Activated CD8-positive, alpha-beta memory T cell treated with anti-CD3 and anti-CD28 coated beads, Interleukin-2, amount 10 ng/mL, durations not matched to agents 7 days and 5 days (primary cell): ENCODE results near the gene TOP3A. TPM values are rescaled to one million over a fixed set of nuclear protein-coding genes. Genes with fewer than 3 reads are reported as not detected.

Experiments used
- ATAC-seq: fragments of 150-1000 bp; cut with Tn5 transposase; one replicate; pipeline ENCODE4 v1.10.0; 2021; ENCODE audit warnings: moderate library complexity
- CTCF ChIA-PET: fragments of 350-600 bp; sonication (Branson Sonifier 250); formaldehyde crosslinking; loops from one replicate; lab custom pipeline; 2021; ENCODE audit warnings: antibody characterized with exemption; lab: Charles Lee
- DNase-seq: peaks from one replicate; pipeline ENCODE4 v3.0.0-alpha.2; 2020
- H3K27ac Mint-ChIP-seq: one replicate; pipeline ENCODE4 v1.8.0; 2021; ENCODE audit warnings: mild to moderate bottlenecking, mixed read lengths
- H3K27me3 Mint-ChIP-seq: one replicate; pipeline ENCODE4 v1.8.0; 2021; ENCODE audit warnings: mixed read lengths
- H3K36me3 Mint-ChIP-seq: one replicate; pipeline ENCODE4 v1.8.0; 2021; ENCODE audit warnings: mild to moderate bottlenecking, mixed read lengths
- H3K4me1 Mint-ChIP-seq: one replicate; pipeline ENCODE4 v1.8.0; 2021; ENCODE audit warnings: mixed read lengths
- H3K4me3 Mint-ChIP-seq: one replicate; pipeline ENCODE4 v1.8.0; 2021; ENCODE audit warnings: mild to moderate bottlenecking, moderate library complexity, mixed read lengths
- H3K9me3 Mint-ChIP-seq: one replicate; pipeline ENCODE4 v1.8.0; 2022; ENCODE audit warnings: low read depth, mixed read lengths
- total RNA-seq, 2 experiments: library from RNA; stranded (reverse); gene quantifications; one replicate each; pipeline ENCODE4 v1.2.3, GENCODE V29; 2021

TOP3A gene
- total RNA-seq, 2 experiments from 2014 or later = 75.9 to 78.4 TPM

GRCh38 chr17:18253187-18253884 is 61.5 kb downstream of the TOP3A start:
- peaks cover 29% of the 10 kb centered on the region for H3K36me3 Mint-ChIP-seq
- DNase-seq = no peak
- CTCF ChIA-PET = no interaction called here

GRCh38 chr17:18252160-18252559 is 62.6 kb downstream of the TOP3A start:
- Mint-ChIP-seq H3K36me3 (peaks cover 34% of the 10 kb centered on the region), H3K4me3 (no peak overlapping the region), H3K27ac (no peak overlapping the region), H3K27me3 (no peaks in the 10 kb centered on the region), H3K9me3 (no peaks in the 10 kb centered on the region), H3K4me1 (peaks cover 16% of the 10 kb centered on the region)
- DNase-seq (no peak), ATAC-seq (no peak)
- CTCF ChIA-PET = no interaction called here

More at GRCh38 chr17:18253187-18253884, 61.5 kb downstream of the TOP3A start:
- H3K4me3 Mint-ChIP-seq = no peak overlapping the region
- no peak for ATAC-seq
- H3K9me3 Mint-ChIP-seq = no peaks in the 10 kb centered on the region
- no peaks in the 10 kb centered on the region for H3K27me3 Mint-ChIP-seq
- H3K27ac Mint-ChIP-seq = no peak overlapping the region
- H3K4me1 Mint-ChIP-seq = peaks cover 22% of the 10 kb centered on the region

- CTCF ChIA-PET = no interaction called here
- Mint-ChIP-seq H3K36me3 (peaks cover 35% of the 10 kb centered on the region), H3K4me3 (no peak overlapping the region), H3K27me3 (no peaks in the 10 kb centered on the region), H3K9me3 (no peaks in the 10 kb centered on the region), H3K27ac (no peak overlapping the region), H3K4me1 (peaks cover 8% of the 10 kb centered on the region)
- no peak for DNase-seq
- no peak for ATAC-seq
Measured at GRCh38 chr17:18251204-18251603, 63.6 kb downstream of the TOP3A start.

- H3K4me1 Mint-ChIP-seq = peaks cover 4% of the 10 kb centered on the region
- H3K9me3 Mint-ChIP-seq = no peaks in the 10 kb centered on the region
- no peak for ATAC-seq
- DNase-seq = no peak
- no peaks in the 10 kb centered on the region for H3K27me3 Mint-ChIP-seq
- CTCF ChIA-PET = no interaction called here
- H3K27ac Mint-ChIP-seq = no peak overlapping the region
- peaks cover 34% of the 10 kb centered on the region for H3K36me3 Mint-ChIP-seq
- no peak overlapping the region for H3K4me3 Mint-ChIP-seq
Measured at GRCh38 chr17:18250708-18251107, 64.1 kb downstream of the TOP3A start.

- no peak overlapping the region for H3K4me3 Mint-ChIP-seq
- H3K36me3 Mint-ChIP-seq = peaks cover 38% of the 10 kb centered on the region
- CTCF ChIA-PET = no interaction called here
- no peaks in the 10 kb centered on the region for H3K27me3 Mint-ChIP-seq
- ATAC-seq (no peak), DNase-seq (no peak)
- H3K4me1 Mint-ChIP-seq = peaks cover 2% of the 10 kb centered on the region
- no peaks in the 10 kb centered on the region for H3K9me3 Mint-ChIP-seq
- no peak overlapping the region for H3K27ac Mint-ChIP-seq
Measured at GRCh38 chr17:18250259-18250658, 64.5 kb downstream of the TOP3A start.

GRCh38 chr17:18248811-18249210 is 66.0 kb downstream of the TOP3A start:
- H3K27me3 Mint-ChIP-seq = no peaks in the 10 kb centered on the region
- CTCF ChIA-PET = interaction anchor here (0.9 to 2.2 kb wide), 5 partner anchors 8 to 84 kb away, joined by 4 to 9 read pairs (median 5); partner anchors contain the start of gene MIEF2
- ATAC-seq = no peak
- no peaks in the 10 kb centered on the region for H3K9me3 Mint-ChIP-seq
- no peak overlapping the region for H3K4me3 Mint-ChIP-seq
- H3K4me1 Mint-ChIP-seq = peaks cover 2% of the 10 kb centered on the region
- H3K27ac Mint-ChIP-seq = no peak overlapping the region
- H3K36me3 Mint-ChIP-seq = peaks cover 36% of the 10 kb centered on the region
- no peak for DNase-seq

GRCh38 chr17:18248300-18248731 is 66.5 kb downstream of the TOP3A start:
- CTCF ChIA-PET = interaction anchor here (0.9 to 2.2 kb wide), 6 partner anchors 9 to 84 kb away, joined by 3 to 9 read pairs (median 5); partner anchors contain the start of gene MIEF2
- DNase-seq (peak; percentile 81), ATAC-seq (peak; percentile 83)
- H3K4me1 Mint-ChIP-seq = peaks cover 2% of the 10 kb centered on the region
- no peak overlapping the region for H3K4me3 Mint-ChIP-seq
- H3K27ac Mint-ChIP-seq = no peak overlapping the region
- peaks cover 33% of the 10 kb centered on the region for H3K36me3 Mint-ChIP-seq
- no peaks in the 10 kb centered on the region for H3K9me3 Mint-ChIP-seq
- no peaks in the 10 kb centered on the region for H3K27me3 Mint-ChIP-seq

GRCh38 chr17:18247613-18248001 is 67.2 kb downstream of the TOP3A start:
- Mint-ChIP-seq H3K36me3 (peaks cover 27% of the 10 kb centered on the region), H3K27me3 (no peaks in the 10 kb centered on the region), H3K4me3 (no peak overlapping the region), H3K9me3 (no peaks in the 10 kb centered on the region), H3K4me1 (peaks cover 2% of the 10 kb centered on the region), H3K27ac (no peak overlapping the region)
- ATAC-seq = no peak
- CTCF ChIA-PET = interaction anchor here (0.8 to 2.2 kb wide), 6 partner anchors 15 to 85 kb away, joined by 3 to 8 read pairs (median 3); partner anchors contain the start of gene LLGL1
- no peak for DNase-seq

GRCh38 chr17:18246880-18247612 is 67.7 kb downstream of the TOP3A start:
- Mint-ChIP-seq H3K4me3 (no peak overlapping the region), H3K9me3 (no peaks in the 10 kb centered on the region), H3K36me3 (peaks cover 24% of the 10 kb centered on the region), H3K4me1 (peaks cover 2% of the 10 kb centered on the region), H3K27ac (no peak overlapping the region), H3K27me3 (no peaks in the 10 kb centered on the region)
- ATAC-seq (peak; percentile 43), DNase-seq (peak; percentile 61)
- CTCF ChIA-PET = interaction anchor here (0.6 to 2.2 kb wide), 7 partner anchors 14 to 85 kb away, joined by 3 to 8 read pairs (median 3); partner anchors contain the start of gene LLGL1

GRCh38 chr17:18246109-18246725 is 68.6 kb downstream of the TOP3A start:
- H3K9me3 Mint-ChIP-seq = no peaks in the 10 kb centered on the region
- CTCF ChIA-PET = interaction anchor here (0.6 kb wide), 1 partner anchor 19 kb away, joined by 3 read pairs; no protein-coding TSS in a partner anchor
- H3K4me1 Mint-ChIP-seq = peaks cover 2% of the 10 kb centered on the region
- ATAC-seq = no peak
- H3K4me3 Mint-ChIP-seq = no peak overlapping the region
- H3K36me3 Mint-ChIP-seq = peaks cover 18% of the 10 kb centered on the region
- no peaks in the 10 kb centered on the region for H3K27me3 Mint-ChIP-seq
- no peak overlapping the region for H3K27ac Mint-ChIP-seq
- DNase-seq = no peak

GRCh38 chr17:18245038-18245776 is 69.6 kb downstream of the TOP3A start:
- ATAC-seq (no peak), DNase-seq (no peak)
- Mint-ChIP-seq H3K4me1 (peaks cover 2% of the 10 kb centered on the region), H3K9me3 (no peaks in the 10 kb centered on the region), H3K36me3 (peaks cover 18% of the 10 kb centered on the region), H3K4me3 (no peak overlapping the region), H3K27me3 (no peaks in the 10 kb centered on the region), H3K27ac (no peak overlapping the region)
- CTCF ChIA-PET = interaction anchor here (0.9 kb wide), 1 partner anchor 24 kb away, joined by 3 read pairs; no protein-coding TSS in a partner anchor

GRCh38 chr17:18241229-18241871 is 73.4 kb downstream of the TOP3A start:
- H3K27me3 Mint-ChIP-seq = no peaks in the 10 kb centered on the region
- no peaks in the 10 kb centered on the region for H3K9me3 Mint-ChIP-seq
- peaks cover 7% of the 10 kb centered on the region for H3K36me3 Mint-ChIP-seq
- no peak for DNase-seq
- no peak overlapping the region for H3K4me3 Mint-ChIP-seq
- ATAC-seq = no peak
- H3K4me1 Mint-ChIP-seq = no peaks in the 10 kb centered on the region
- H3K27ac Mint-ChIP-seq = no peak overlapping the region
- CTCF ChIA-PET = interaction anchor here (1.1 kb wide), 1 partner anchor 24 kb away, joined by 4 read pairs; no protein-coding TSS in a partner anchor
